Sigmoid colon (tissue), 7 donors: ENCODE measurements around the gene LIME1. TPM values are rescaled to one million over a fixed set of nuclear protein-coding genes. Genes with fewer than 3 reads are reported as not detected.
A peak's percentile ranks its signal among the peaks of the same experiment; 100 is the strongest.

Experiments used
- DNase-seq: peaks from one replicate; pipeline ENCODE4 v3.0.0-alpha.2; 2019
- H3K27ac ChIP-seq, 4 donors: fragments of 200-600 bp; sonication (generic); one replicate each; pipeline ENCODE4 v1.5.1; 2016 to 2019; ENCODE audit warnings: mild to moderate bottlenecking in 1 of 4
- H3K27me3 ChIP-seq, 3 donors: fragments of 200-600 bp; sonication (generic); one replicate each; pipeline ENCODE4 v1.5.1; 2019; ENCODE audit warnings: mild to moderate bottlenecking in 1 of 3
- H3K36me3 ChIP-seq, 4 donors: fragments of 200-600 bp; sonication (generic); one replicate each; pipeline ENCODE4 v1.5.1; 2016 to 2019
- H3K4me1 ChIP-seq, 4 donors: fragments of 200-600 bp; sonication (generic); one replicate each; pipeline ENCODE4 v1.5.1; 2017 to 2019
- H3K4me3 ChIP-seq, 4 donors: fragments of 200-600 bp; sonication (generic); one replicate each; pipeline ENCODE4 v1.5.1; 2017 to 2019; ENCODE audit warnings: mild to moderate bottlenecking in 2 of 4, moderate library complexity in 1 of 4
- H3K9me3 ChIP-seq, 4 donors: fragments of 200-600 bp in 3 of 4; sonication (generic) in 3 of 4; one replicate each; pipeline versions ENCODE4 v1.5.1 to v1.6.1; 2013 to 2019
- EP300 ChIP-seq, 4 donors: sonication (generic); formaldehyde crosslinking; IDR thresholded peaks; one replicate each; pipeline ENCODE4 v1.6.1; 2017; ENCODE audit warnings: antibody characterized with exemption in 4 of 4
- POLR2A ChIP-seq, 2 donors: fragments of 450-650 bp; IDR thresholded peaks; one replicate each; pipeline ENCODE4 v1.6.1; 2016; ENCODE audit warnings: antibody characterized with exemption in 2 of 2, mild to moderate bottlenecking in 2 of 2, moderate library complexity in 2 of 2
- POLR2AphosphoS5 ChIP-seq, 4 donors: sonication (generic); formaldehyde crosslinking; IDR thresholded peaks; one replicate each; pipeline ENCODE4 v1.6.1; 2017; ENCODE audit warnings: antibody characterized with exemption in 4 of 4
- WGBS, 2 donors: extraction: QIAGEN DNeasy Blood & Tissue Kit; methylation state at CpG; one replicate each; pipeline ENCODE4 v1.1.7; 2013; 5-methylcytosine and 5-hydroxymethylcytosine counted together
- intact Hi-C: fragments of 100-400 bp; cut with DNase I; formaldehyde crosslinking; loops from one replicate; pipeline ENCODE4 v1.15.1; 2023
- polyA plus RNA-seq, 3 donors: library from polyadenylated mRNA; stranded (reverse); fragments of 200-250 nt; gene quantifications; one replicate each; pipeline ENCODE4 v1.2.3, GENCODE V29; 2013
- total RNA-seq, 4 donors: library from RNA; depleted of rRNA; stranded (reverse); fragments of >200 nt; gene quantifications; one replicate each; pipeline ENCODE4 v1.1.0, GENCODE V29; 2016
- TF ChIP-seq, protein P1 (sequence below), 4 experiments: fragments of 450-650 bp in 3 of 4; fragments of 200-600 bp in 1 of 4; IDR thresholded peaks; one replicate each; pipeline ENCODE4 v1.5.1; 2016 to 2019; ENCODE audit warnings: antibody characterized with exemption in 4 of 4, mild to moderate bottlenecking in 3 of 4, moderate library complexity in 2 of 4
- donor health status: healthy with polysubstance abuse.
- donor health status: Bipolar disorder and iron deficiency.
- donor health status: healthy.

Gene LIME1
- total and polyA plus RNA-seq, 7 donors, result 4.6 to 35.3 (median 6.4) TPM; not detected in 1

DNA sequence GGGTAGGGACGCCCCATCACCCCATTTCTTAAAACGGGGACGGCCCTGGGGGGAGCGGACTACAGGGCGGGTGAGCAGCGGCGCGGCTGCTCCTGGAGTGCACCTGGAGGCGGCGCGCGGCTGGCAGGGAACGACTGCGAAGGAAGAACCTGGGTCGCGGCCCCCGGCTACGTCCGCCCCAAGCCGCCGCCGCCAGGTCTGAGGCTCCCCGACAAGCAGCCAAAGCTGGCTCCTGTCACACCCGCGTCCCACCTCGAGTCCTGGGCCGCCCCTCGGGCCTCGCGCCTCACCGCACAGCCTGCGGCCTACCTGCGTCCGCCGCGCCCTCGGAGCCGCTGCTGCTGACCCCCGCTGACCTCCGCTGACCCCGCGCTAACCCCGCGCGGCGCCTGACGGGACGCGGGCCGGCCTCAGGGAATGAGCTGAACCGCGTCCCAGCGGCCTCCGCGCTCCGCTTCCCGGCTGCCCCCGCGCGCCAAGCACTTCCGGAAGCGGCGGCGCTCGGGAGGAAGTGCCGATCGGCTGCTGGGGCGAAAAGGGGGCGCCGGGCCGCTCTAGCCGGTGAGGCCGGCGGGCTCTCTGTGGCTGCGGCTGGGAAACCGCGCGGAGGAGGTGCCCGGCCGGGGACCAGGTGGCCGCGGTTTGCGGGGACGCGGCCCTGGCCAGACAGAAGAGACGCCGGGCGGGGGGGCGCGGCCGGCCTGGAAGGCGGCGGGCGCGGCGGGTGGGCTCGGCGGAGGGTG lies 28.7 kb upstream of the LIME1 start, which contains the start of the genes ARFRP1 and ZGPAT:
TSS of gene ARFRP1 (minus strand) at position 419 of the 743 bp plus-strand sequence. CDS start 885 bp downstream, outside the sequence.
TSS of gene ZGPAT (plus strand) at position 482 of the 743 bp plus-strand sequence. CDS start 542 bp downstream, outside the sequence.
- TF ChIP-seq POLR2AphosphoS5 (IDR thresholded peaks at IDR 0.05) (peak; percentile 51 to 84 (median 83)), EP300 (IDR thresholded peaks at IDR 0.05) (peak in 1 of 4 donors; percentile 26), POLR2A (IDR thresholded peaks at IDR 0.05) (peak in 1 of 2 donors; percentile 11)
- TF ChIP-seq, protein P1, sequence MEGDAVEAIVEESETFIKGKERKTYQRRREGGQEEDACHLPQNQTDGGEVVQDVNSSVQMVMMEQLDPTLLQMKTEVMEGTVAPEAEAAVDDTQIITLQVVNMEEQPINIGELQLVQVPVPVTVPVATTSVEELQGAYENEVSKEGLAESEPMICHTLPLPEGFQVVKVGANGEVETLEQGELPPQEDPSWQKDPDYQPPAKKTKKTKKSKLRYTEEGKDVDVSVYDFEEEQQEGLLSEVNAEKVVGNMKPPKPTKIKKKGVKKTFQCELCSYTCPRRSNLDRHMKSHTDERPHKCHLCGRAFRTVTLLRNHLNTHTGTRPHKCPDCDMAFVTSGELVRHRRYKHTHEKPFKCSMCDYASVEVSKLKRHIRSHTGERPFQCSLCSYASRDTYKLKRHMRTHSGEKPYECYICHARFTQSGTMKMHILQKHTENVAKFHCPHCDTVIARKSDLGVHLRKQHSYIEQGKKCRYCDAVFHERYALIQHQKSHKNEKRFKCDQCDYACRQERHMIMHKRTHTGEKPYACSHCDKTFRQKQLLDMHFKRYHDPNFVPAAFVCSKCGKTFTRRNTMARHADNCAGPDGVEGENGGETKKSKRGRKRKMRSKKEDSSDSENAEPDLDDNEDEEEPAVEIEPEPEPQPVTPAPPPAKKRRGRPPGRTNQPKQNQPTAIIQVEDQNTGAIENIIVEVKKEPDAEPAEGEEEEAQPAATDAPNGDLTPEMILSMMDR (IDR thresholded peaks at IDR 0.05), result peak in 1 of 4 experiments; percentile 3
- DNase-seq, result peak; percentile 94
- Histone ChIP-seq H3K4me1 (peaks cover 0 to 29% (median 25%) of the 10 kb centered on the region in 4 donors), H3K27ac (peak within 1 kb of the TSS; percentile 87 to 93 (median 91)), H3K36me3 (peaks cover 0 to 77% (median 15%) of the 10 kb centered on the region in 4 donors), H3K9me3 (no peaks in the 10 kb centered on the region), H3K27me3 (no peaks in the 10 kb centered on the region), H3K4me3 (peak within 1 kb of the TSS; percentile 60 to 92 (median 78))
- intact Hi-C loops, result loop anchor here (2.0 to 5.0 kb wide), 2 partner anchors 31 to 50 kb away; partner anchors contain the start of genes RTEL1 and SLC2A4RG
- 0% methylated on average over 98 of the region's 98 CpGs for WGBS, 2 donors

DNA sequence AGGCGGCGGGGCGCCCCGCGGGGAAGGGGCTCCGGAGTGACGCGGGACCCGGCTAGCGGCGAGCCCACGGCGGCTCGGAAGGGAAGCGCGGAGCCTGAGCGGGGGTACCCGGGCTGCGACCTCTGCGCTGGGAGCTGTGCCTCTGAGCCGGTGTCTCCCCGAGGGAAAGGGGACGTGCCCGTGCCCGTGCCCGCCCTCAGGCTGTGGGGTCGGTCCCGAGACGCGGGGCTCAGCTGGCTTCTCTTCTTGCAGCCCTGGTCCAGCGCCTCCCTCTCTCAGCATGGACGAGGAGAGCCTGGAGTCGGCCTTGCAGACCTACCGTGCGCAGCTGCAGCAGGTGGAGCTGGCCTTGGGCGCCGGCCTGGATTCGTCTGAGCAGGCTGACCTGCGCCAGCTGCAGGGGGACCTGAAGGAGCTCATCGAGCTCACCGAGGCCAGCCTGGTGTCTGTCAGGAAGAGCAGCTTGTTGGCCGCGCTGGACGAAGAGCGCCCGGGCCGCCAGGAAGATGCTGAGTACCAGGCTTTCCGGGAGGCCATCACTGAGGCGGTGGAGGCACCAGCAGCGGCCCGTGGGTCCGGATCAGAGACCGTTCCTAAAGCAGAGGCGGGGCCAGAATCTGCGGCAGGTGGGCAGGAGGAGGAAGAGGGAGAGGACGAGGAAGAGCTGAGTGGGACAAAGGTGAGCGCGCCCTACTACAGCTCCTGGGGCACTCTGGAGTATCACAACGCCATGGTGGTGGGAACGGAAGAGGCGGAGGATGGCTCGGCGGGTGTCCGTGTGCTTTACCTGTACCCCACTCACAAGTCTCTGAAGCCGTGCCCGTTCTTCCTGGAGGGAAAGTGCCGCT lies 27.9 kb upstream of the LIME1 start:
- peaks cover 0 to 78% (median 16%) of the 10 kb centered on the region in 4 donors for H3K36me3 ChIP-seq
- WGBS, 2 donors, result 17 to 24% methylated on average over 67 of the region's 67 CpGs
- peak overlapping the region; percentile 60 to 92 (median 78) for H3K4me3 ChIP-seq
- peak overlapping the region; percentile 87 to 93 (median 91) for H3K27ac ChIP-seq
- TF ChIP-seq POLR2AphosphoS5 (IDR thresholded peaks at IDR 0.05), result no peak
- TF ChIP-seq POLR2A (IDR thresholded peaks at IDR 0.05), result no peak
- no peak for TF ChIP-seq EP300 (IDR thresholded peaks at IDR 0.05)
- TF ChIP-seq, protein P1 (IDR thresholded peaks at IDR 0.05), result no peak
- DNase-seq, result peak; percentile 68
- peaks cover 0 to 29% (median 25%) of the 10 kb centered on the region in 4 donors for H3K4me1 ChIP-seq
- H3K27me3 ChIP-seq, result no peaks in the 10 kb centered on the region
- H3K9me3 ChIP-seq, result no peaks in the 10 kb centered on the region
- intact Hi-C loops, result loop anchor here (5.0 kb wide), 1 partner anchor 51 kb away; the partner anchor contains the start of gene RTEL1

DNA sequence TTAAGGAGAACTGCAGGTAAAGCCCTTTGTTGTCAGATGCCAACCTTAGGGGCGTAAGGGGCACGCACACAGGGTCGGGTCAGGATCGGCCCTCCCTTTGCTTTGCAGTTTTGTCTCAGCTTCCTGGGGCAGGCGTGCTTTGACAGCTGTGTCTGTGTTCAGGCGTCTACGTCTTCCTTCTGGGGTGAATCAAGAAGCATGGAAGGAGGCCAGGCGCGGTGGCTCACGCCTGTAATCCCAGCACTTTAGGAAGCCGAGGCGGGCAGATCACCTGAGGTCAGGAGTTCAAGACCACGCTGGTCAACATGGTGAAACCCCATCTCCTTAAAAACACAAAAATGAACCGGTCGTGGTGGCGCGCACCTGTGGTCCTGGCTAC lies 27.3 kb upstream of the LIME1 start:
- Histone ChIP-seq H3K9me3 (no peaks in the 10 kb centered on the region), H3K4me3 (peak overlapping the region in 2 of 4 donors; percentile 89 to 92), H3K4me1 (peaks cover 0 to 29% (median 25%) of the 10 kb centered on the region in 4 donors), H3K27me3 (no peaks in the 10 kb centered on the region), H3K27ac (peak overlapping the region in 1 of 4 donors; percentile 93), H3K36me3 (peaks cover 0 to 78% (median 16%) of the 10 kb centered on the region in 4 donors)
- TF ChIP-seq POLR2A (IDR thresholded peaks at IDR 0.05), result no peak
- TF ChIP-seq, protein P1 (IDR thresholded peaks at IDR 0.05), result no peak
- WGBS, 2 donors, result 93 to 95% methylated on average over 17 of the region's 17 CpGs
- intact Hi-C loops, result loop anchor here (5.0 kb wide), 1 partner anchor 52 kb away; the partner anchor contains the start of gene RTEL1
- peak; percentile 59 for DNase-seq

DNA sequence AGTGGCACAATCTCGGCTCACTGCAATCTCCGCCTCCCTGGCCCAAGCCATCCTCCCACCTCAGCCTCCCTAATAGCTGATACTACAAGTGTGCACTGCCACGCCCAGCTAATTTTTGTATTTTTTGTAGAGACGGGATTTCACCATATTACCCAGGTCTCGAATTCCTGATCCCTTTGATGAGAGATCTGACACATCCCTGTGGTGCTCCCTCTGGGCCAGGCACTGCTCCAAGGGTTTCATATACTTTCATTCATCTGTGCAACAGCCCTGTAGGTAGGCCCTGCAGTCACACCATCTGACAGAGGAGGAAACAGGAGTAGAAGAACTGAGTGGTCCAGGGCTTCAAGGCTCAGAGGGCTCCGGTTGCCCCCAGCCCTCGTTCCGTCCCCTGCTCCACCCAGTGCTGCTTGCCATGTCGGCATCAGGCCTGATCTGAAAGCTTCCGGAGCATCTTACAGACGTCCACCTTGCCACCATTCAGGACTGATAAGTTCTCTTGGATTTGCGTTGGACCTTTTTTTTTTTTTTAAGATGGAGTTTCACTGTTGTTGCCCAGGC lies 25.3 kb upstream of the LIME1 start:
- H3K9me3 ChIP-seq, result peaks cover 0 to 4% (median 0%) of the 10 kb centered on the region in 4 donors
- DNase-seq, result peak; percentile 41
- WGBS, 2 donors, result 83 to 91% methylated on average over 12 of the region's 12 CpGs
- H3K36me3 ChIP-seq, result peaks cover 0 to 74% (median 17%) of the 10 kb centered on the region in 4 donors
- H3K27me3 ChIP-seq, result no peaks in the 10 kb centered on the region
- H3K4me1 ChIP-seq, result peaks cover 0 to 26% (median 24%) of the 10 kb centered on the region in 4 donors
- intact Hi-C loops, result no loop called here
- no peak overlapping the region for H3K4me3 ChIP-seq
- H3K27ac ChIP-seq, result no peak overlapping the region
- no peak for TF ChIP-seq POLR2A (IDR thresholded peaks at IDR 0.05)
- no peak for TF ChIP-seq POLR2AphosphoS5 (IDR thresholded peaks at IDR 0.05)
- TF ChIP-seq, protein P1 (IDR thresholded peaks at IDR 0.05), result no peak
